Left renal cortex interstitium (tissue), 4 donors: ENCODE data around the gene SBF2. TPM values are rescaled to one million over a fixed set of nuclear protein-coding genes. Genes with fewer than 3 reads are reported as not detected.

ENCODE experiments used
- DNase-seq, 4 donors: peaks; one replicate each; pipeline ENCODE4 v3.0.0-alpha.2; 2013; ENCODE audit warnings: low read depth in 4 of 4, low spot score in 2 of 4, missing footprints in 1 of 4
- polyA plus RNA-seq, 4 donors: library from polyadenylated mRNA; unstranded; fragments of 120-200 nt; gene quantifications; one replicate each; pipeline ENCODE4 v1.2.1, GENCODE V29; 2013; ENCODE audit not compliant: insufficient read length in 4 of 4

SBF2 gene
- polyA plus RNA-seq, 4 donors, result 41.7 to 58.7 (median 52.8) TPM

GRCh38 chr11:9740202-9740883, 553.7 kb downstream of the SBF2 start:
- no peak for DNase-seq

GRCh38 chr11:9739123-9739900, 554.7 kb downstream of the SBF2 start:
- no peak for DNase-seq

- DNase-seq, result no peak
Observed at GRCh38 chr11:9738707-9739106, 555.3 kb downstream of the SBF2 start.

GRCh38 chr11:9738116-9738515, 555.9 kb downstream of the SBF2 start:
- no peak for DNase-seq

GRCh38 chr11:9736365-9736764, 557.7 kb downstream of the SBF2 start:
- no peak for DNase-seq

- no peak for DNase-seq
Observed at GRCh38 chr11:9735919-9736318, 558.1 kb downstream of the SBF2 start.

- DNase-seq, result no peak
Observed at GRCh38 chr11:9735236-9735635, 558.8 kb downstream of the SBF2 start.

GRCh38 chr11:9733212-9733611, 560.8 kb downstream of the SBF2 start:
- no peak for DNase-seq

- DNase-seq, result no peak
Observed at GRCh38 chr11:9732453-9732852, 561.6 kb downstream of the SBF2 start.

- DNase-seq, result no peak
Observed at GRCh38 chr11:9731256-9731655, 562.8 kb downstream of the SBF2 start.

Other genes with a start within 250 kb of the SBF2 start
- 1 to 10 TPM; 7.8 to 9.7 (median 8.6) TPM for gene ADM, start 10.9 kb upstream of the SBF2 start, polyA plus RNA-seq
- 1 to 10 TPM; 5.1 to 7.7 (median 5.5) TPM for gene AMPD3, start 161.0 kb upstream of the SBF2 start, polyA plus RNA-seq
- gene RNF141, start 247.0 kb upstream of the SBF2 start, polyA plus RNA-seq, result 10 to 100 TPM; 34.3 to 49.4 (median 43.1) TPM